22Rv1 (cell line): ENCODE data around the gene PLEKHA3.

Source experiments
- ZFX ChIP-seq: fragments of 450-650 bp; IDR thresholded peaks from 2 replicates; pipeline ENCODE4 v1.6.1; 2017; ENCODE audit warnings: antibody characterized with exemption, borderline replicate concordance
- TF ChIP-seq, protein P1 (sequence below): fragments of 450-650 bp; IDR thresholded peaks from 2 replicates; pipeline ENCODE4 v1.5.1; 2017; ENCODE audit warnings: mild to moderate bottlenecking

DNA sequence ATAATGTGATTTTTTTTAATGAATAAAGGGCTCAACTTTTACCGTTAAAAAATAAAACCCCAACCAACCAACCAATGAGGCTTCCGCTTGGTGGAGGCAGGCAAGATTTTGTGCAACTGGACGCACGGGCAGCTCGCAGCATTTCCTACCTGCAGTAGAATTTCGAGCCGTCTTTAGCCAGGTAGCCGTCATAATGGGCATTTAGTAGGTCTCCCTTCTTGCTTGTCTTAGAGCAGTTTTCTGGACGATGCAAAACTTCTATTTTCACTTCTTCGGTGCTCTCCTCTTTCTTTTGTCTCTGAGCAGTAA, 2.2 kb upstream of the PLEKHA3 start:
- TF ChIP-seq, protein P1, sequence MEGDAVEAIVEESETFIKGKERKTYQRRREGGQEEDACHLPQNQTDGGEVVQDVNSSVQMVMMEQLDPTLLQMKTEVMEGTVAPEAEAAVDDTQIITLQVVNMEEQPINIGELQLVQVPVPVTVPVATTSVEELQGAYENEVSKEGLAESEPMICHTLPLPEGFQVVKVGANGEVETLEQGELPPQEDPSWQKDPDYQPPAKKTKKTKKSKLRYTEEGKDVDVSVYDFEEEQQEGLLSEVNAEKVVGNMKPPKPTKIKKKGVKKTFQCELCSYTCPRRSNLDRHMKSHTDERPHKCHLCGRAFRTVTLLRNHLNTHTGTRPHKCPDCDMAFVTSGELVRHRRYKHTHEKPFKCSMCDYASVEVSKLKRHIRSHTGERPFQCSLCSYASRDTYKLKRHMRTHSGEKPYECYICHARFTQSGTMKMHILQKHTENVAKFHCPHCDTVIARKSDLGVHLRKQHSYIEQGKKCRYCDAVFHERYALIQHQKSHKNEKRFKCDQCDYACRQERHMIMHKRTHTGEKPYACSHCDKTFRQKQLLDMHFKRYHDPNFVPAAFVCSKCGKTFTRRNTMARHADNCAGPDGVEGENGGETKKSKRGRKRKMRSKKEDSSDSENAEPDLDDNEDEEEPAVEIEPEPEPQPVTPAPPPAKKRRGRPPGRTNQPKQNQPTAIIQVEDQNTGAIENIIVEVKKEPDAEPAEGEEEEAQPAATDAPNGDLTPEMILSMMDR = no peak
- TF ChIP-seq ZFX = no peak
